GM18507 (cell line): Measurements from ENCODE around the gene CD160.

Source experiments
- DNase-seq: peaks from one replicate; pipeline ENCODE4 v3.0.0; 2011; ENCODE audit warnings: low read depth; ENCODE audit not compliant: insufficient read length; ENCODE audit errors: extremely low spot score
- FAIRE-seq: peaks from 2 replicates; lab custom pipeline; 2011; peaks lifted over from hg19 to GRCh38; lab: Jason Lieb, UNC

CD160 gene

DNA sequence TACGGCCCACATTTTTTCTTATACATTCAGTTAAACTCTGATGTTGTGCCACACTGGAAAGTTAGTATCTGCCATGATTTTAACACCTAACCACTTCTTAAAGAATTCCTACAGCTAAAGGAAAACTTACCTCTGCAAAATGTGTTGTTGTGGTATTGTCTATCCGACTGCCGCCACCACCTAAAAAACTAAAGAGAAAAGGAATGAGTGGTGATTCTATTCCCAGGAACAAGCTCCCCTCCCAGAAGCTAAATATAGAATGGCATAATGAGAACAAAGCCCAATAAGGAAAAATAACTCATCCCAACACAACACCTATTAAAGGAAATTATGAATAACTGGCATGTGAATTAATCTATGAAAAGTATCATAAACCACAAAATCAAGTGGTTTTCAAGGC, 65.1 kb downstream of the CD160 start:
- FAIRE-seq, result no peak

DNA sequence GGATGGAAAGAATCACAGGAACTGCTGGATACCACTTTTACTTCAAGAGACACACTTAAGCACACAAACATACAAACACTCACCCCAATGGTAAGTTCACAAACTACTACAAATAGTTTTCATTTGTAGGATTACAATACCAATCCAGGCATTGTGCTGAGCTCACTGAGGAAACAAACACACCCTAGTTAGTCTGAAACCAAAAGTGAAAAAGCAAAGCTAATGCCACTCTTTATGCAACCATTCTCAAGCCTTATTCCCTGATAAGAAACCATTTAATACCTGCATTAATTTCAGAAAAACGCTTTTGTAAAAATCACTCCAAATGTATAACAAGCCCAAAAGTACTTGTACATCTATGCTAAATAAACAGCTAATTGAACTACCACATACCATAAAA, 66.2 kb downstream of the CD160 start:
- FAIRE-seq, result peak; percentile 73
- DNase-seq, result no peak

More for the DNA sequence above, 65.1 kb downstream of the CD160 start:
- no peak for DNase-seq

DNA sequence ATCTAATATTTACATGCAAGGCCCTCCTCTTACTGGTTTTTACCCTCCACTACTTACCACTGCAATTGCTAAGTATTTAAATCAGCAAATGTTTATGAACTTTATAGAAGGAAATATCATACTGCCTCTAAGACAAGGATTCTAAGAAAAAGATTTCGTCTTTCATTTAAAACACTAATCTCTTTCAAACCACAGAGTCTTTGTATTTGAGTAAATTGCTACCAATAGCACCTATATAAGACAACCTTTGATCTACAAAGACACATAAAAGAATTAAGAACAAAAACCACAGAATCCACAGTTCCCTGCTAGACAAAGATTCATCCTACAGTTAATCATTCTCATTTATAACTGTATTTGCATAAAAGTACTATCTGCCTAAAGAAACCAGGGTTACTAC, 67.0 kb downstream of the CD160 start:
- FAIRE-seq (no peak), DNase-seq (no peak)

DNA sequence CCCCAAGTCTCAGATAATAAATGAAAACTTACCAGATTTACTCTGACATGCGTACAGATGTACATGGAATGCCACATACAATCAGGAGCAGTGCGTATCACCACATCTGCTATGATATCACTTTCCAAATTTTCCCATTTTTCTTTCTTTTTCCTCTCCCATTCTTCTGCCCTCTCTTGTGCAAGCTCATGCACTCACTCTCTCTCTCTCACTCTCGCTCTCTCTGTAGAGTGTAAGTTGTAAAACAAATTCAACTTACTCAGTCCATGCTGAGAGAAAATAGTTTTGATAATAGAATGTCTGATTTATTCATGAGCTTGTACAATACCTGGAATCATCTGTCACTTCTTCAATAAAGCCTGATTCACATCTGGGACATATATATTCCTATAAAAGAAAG, 69.3 kb downstream of the CD160 start:
- no peak for DNase-seq
- FAIRE-seq, result no peak
